Measurements from ENCODE around the gene ZNF836.
A peak's percentile ranks its signal among the peaks of the same experiment; 100 is the strongest.

ZNF836 gene

GRCh38 chr19:52139252-52140031, 32.0 kb downstream of the ZNF836 start, which contains the start of gene ZNF616:
Gene ZNF616, minus strand, starts transcription at chr19:52139938. Its CDS starts 9,426 bp downstream, at chr19:52130512.
- in situ Hi-C loops (cut with MboI; ENCODE audit: low pct_unique_long_range_greater_than_20kb, low sequenced_read_pairs, unreplicated experiment): no loop called here
- peak; percentile 94 for TF ChIP-seq CTCF (IDR thresholded peaks at IDR 0.05; ENCODE audit: extremely low read depth, insufficient read depth, missing control alignments)
- DNase-seq (ENCODE audit: low spot score): peak; percentile 78

- in situ Hi-C loops (cut with MboI; ENCODE audit: low pct_unique_long_range_greater_than_20kb, low sequenced_read_pairs, unreplicated experiment): no loop called here
- TF ChIP-seq CTCF (IDR thresholded peaks at IDR 0.05; ENCODE audit: extremely low read depth, insufficient read depth, missing control alignments): no peak
Observed at GRCh38 chr19:52138983-52139251, 32.5 kb downstream of the ZNF836 start.

GRCh38 chr19:52138278-52138982, 33.0 kb downstream of the ZNF836 start:
- in situ Hi-C loops (cut with MboI; ENCODE audit: low pct_unique_long_range_greater_than_20kb, low sequenced_read_pairs, unreplicated experiment): no loop called here
- TF ChIP-seq CTCF (IDR thresholded peaks at IDR 0.05; ENCODE audit: extremely low read depth, insufficient read depth, missing control alignments): no peak
- peak; percentile 25 for DNase-seq (ENCODE audit: low spot score)

More at GRCh38 chr19:52138983-52139251, 32.5 kb downstream of the ZNF836 start:
- peak; percentile 13 for DNase-seq (ENCODE audit: low spot score)

- DNase-seq (ENCODE audit: low spot score): no peak
- in situ Hi-C loops (cut with MboI; ENCODE audit: low pct_unique_long_range_greater_than_20kb, low sequenced_read_pairs, unreplicated experiment): no loop called here
- TF ChIP-seq CTCF (IDR thresholded peaks at IDR 0.05; ENCODE audit: extremely low read depth, insufficient read depth, missing control alignments): no peak
Observed at GRCh38 chr19:52120286-52120685, 51.1 kb downstream of the ZNF836 start.

GRCh38 chr19:52115526-52116053, 55.8 kb downstream of the ZNF836 start:
- TF ChIP-seq CTCF (IDR thresholded peaks at IDR 0.05; ENCODE audit: extremely low read depth, insufficient read depth, missing control alignments): no peak
- in situ Hi-C loops (cut with MboI; ENCODE audit: low pct_unique_long_range_greater_than_20kb, low sequenced_read_pairs, unreplicated experiment): no loop called here

GRCh38 chr19:52114691-52115090, 56.7 kb downstream of the ZNF836 start:
- in situ Hi-C loops (cut with MboI; ENCODE audit: low pct_unique_long_range_greater_than_20kb, low sequenced_read_pairs, unreplicated experiment): no loop called here
- no peak for DNase-seq (ENCODE audit: low spot score)

More at GRCh38 chr19:52115526-52116053, 55.8 kb downstream of the ZNF836 start:
- DNase-seq (ENCODE audit: low spot score): no peak

More at GRCh38 chr19:52114691-52115090, 56.7 kb downstream of the ZNF836 start:
- TF ChIP-seq CTCF (IDR thresholded peaks at IDR 0.05; ENCODE audit: extremely low read depth, insufficient read depth, missing control alignments): no peak
